GM19043 (cell line): ENCODE measurements around the gene SERPINF2.
"Not testable (repeated sequence)": the region's sequence is repeated elsewhere in the genome, so short reads cannot be mapped to it uniquely, and the experiment has no call there.

Experiments used
- ATAC-seq: cut with Tn5 transposase; IDR thresholded peaks from one replicate; pipeline ENCODE4 v1.9.1; 2021; ENCODE audit warnings: low read depth; ENCODE audit not compliant: unreplicated experiment

Gene SERPINF2

DNA sequence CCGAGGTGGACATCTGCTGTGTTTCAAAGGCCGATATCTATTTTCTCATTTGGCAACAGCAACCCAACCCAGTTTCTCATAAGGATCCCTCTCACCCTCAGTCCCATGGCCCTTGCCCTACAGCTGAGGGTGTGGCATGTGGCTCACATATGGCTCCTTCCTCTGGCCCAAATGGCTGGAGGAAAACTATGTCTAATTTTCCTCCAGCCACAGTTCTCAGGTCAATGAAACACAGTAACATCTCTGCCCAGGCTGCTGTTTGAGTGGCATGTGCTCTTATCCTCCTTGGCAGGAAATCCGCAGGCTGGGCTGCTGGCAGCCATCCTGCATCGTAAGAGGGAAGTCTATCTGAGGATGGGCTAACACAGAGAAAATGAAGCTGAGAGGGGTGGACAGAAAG is 43.3 kb downstream of the SERPINF2 start:
- ATAC-seq = no peak

DNA sequence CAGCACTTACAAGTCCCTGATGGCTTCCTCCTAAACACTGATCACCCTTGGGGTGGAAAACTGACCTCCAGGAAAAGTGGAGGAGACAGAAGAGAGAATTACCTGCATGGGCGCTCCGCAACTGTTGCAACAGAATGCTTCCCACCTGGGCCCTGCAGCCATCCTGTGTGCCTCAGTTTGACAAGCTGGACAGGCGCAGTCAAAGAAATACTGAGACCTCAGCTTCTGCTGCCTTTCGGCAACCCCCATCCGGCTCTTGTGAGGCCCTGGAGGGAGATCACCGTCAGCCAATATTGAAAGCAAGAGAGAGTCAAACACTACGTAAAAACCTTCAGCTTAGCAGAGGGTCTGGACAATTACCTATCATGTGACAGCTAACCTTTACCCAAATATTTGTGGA is 44.0 kb downstream of the SERPINF2 start:
- no peak for ATAC-seq

DNA sequence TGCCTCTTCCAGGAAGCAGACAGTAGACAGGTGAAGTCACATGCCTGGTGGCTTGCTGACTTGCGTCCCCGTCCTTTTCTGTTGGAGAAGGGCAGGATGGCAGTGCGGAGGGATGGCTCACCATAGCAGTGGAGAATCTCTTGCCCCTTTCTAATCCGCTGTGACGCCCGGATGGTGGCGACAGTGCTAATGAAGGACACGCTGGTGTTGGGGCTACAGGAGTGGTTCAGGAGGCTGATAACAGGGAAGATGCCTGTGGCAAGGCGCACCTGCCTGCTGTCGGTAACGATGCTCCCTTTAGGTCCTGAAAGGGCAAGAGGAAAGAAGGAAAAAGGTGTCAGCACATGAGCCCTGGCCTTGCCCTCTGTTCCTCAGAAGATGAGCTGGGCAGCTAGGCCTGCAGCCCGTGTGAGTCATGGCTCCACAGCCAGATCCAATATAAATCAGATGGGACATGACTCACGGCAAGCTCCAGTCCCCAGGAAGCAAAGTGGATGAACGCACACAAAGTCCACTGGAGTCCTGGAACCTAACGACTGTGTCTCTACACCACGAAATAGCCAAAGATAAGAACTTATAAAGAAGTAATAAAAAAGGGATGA is 44.7 kb downstream of the SERPINF2 start:
- ATAC-seq = no peak

DNA sequence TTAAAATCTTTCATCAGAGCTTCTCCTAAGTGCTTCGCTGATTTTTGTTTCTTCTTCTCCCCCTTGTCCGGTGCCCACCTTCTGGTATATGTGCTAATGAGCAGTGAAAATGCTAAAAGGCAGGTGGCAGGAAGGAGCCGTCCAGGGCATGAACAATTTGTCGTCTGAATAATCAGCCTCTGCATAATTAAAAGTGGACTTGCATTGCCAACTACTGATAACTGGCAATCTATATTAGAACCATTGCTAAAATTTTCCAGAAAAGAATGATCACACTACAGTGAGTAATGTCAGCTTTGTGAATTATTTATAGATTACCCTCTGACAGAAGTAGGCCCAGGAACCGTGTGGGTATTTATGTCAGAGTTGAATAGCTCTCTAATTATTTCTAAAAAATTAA is 47.3 kb downstream of the SERPINF2 start:
- ATAC-seq = no peak

DNA sequence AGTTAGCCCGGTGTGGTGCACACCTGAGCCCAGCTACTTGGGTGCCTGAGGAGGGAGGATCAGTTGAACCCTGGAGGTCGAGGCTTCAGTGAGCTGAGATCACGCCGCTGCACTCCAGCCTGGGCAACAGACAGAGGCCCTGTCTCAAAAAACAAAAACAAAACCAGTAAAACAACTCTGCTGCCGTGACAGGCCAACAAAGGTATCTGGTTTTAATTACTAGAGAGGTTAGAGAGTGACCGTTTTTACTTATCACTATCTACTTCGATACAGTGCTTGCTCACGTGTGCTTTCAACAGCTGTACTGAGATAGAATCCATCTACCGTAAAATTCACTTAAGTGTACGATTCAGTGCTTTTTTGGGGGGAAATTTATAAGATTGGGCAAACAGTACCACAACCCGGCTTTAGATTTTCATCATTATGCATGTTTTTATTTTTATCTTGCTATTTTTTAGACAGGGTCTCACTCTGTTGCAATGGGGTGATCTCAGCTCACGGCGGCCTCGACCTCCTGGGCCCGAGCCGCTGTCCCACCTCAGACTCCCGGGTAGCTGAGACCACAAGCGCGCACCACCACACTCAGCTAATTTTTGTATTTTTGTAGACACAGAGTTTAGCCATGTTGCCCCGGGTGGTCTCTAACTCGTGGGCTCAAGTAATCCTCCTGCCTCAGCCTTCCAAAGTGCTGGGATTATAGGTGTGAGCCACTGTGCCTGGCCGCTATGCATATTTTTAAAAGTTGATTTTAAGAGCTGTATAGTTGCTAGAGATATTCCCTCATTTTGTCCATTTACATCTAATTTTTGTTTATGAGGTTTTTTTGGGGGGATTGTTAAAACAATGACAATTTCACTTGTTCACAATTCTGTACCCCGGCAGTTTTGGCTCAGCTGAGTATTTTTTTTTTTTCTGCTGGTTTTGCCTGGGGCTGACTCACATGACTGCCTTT is 50.1 kb downstream of the SERPINF2 start:
- no peak for ATAC-seq

DNA sequence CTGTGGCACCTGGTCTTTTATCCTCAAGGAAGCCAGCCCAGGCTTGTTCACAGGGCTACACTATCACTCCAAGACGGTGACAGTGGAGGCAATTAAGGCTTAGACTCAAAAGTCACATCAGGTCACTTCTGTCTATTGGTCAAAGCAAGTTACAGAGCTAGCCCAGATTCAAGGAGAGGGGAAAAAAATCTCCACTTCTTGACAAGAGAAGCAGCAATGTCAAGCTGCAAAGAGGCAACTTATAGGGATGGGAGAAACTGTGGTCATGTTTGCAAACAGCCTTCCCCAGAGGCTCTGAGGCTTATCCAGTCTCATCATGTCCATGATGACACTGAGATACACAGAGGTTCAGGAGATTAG is 50.8 kb downstream of the SERPINF2 start:
- no peak for ATAC-seq

DNA sequence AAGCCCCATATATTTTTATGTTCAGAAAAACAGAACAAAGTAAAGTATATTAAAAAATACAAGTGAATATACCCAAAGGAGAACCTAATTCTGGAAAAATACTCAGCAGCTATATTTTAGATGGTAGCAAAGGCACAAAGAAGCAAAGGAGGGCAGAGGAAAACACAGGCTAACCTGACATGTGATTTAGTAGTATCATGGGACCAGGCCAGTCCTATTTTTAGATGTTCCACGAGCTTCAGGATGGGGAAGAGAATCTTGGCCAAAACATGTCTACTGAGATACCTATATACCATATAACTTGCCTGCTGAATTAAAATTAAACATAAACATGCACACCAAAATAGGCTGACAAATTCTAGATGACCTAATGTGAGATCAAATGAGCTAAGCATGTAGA is 54.1 kb downstream of the SERPINF2 start:
- ATAC-seq = no peak

DNA sequence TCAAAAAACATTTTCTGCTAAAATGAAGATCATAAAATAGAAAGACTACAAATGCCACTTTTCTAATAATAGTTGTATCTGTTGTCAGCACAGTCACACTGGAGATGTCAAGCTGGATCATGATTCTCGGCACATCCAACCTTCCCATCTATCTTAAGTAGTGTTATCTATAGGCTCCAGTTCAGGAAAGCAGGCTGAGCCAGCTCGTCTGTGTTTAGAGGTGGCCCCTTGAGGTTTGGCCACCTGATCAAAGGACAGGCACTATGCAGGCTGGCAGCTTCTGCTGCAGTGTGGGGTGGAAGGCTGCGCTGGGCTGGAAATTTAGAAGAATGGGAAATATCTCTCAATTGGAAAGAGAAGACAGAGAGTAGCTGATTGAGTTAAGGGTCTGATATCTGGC is 54.7 kb downstream of the SERPINF2 start:
- no peak for ATAC-seq

GRCh38 chr17:1797846-1798245 is 55.2 kb downstream of the SERPINF2 start:
- ATAC-seq = not testable (repeated sequence)

- ATAC-seq = no peak
Measured at GRCh38 chr17:1800240-1800639, 57.6 kb downstream of the SERPINF2 start.

GRCh38 chr17:1800712-1801111 is 58.0 kb downstream of the SERPINF2 start:
- no peak for ATAC-seq

- no peak for ATAC-seq
Measured at GRCh38 chr17:1802429-1802828, 59.8 kb downstream of the SERPINF2 start.

DNA sequence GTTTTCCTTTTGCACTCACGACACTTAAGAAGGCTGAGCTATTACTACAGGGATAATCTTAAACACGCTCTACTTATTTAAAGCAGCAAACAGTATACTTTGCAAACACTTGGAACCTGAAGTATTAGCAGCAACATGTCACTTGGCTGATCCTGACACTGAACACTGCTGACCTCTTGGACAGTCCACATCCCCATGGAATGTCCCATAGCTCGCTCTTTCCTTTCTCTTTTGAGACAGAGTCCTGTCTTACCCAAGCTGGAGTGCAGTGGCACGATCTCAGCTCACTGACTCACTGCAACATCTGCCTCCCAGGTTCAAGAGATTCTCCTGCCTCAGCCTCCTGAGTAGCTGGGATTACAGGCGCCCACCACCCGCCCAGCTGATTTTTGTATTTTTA is 60.6 kb downstream of the SERPINF2 start:
- ATAC-seq = no peak
